K562 (cell line): ENCODE data around the gene ALDH3B2. TPM values are rescaled to one million over a fixed set of nuclear protein-coding genes. Genes with fewer than 3 reads are reported as not detected.

Experiments
- JUNB ChIP-seq: fragments of 450-650 bp; formaldehyde crosslinking; conservative IDR thresholded peaks from 2 replicates; pipeline ENCODE4 v1.4.0; 2020; ENCODE audit warnings: mild to moderate bottlenecking
- NR3C1 ChIP-seq: sonication (generic); formaldehyde crosslinking; IDR thresholded peaks from 2 replicates; pipeline ENCODE4 v1.8.1; 2022; ENCODE audit warnings: missing genetic modification reagents
- ZNF133 ChIP-seq: fragments of 250-450 bp; sonication (Bioruptor Pico); IDR thresholded peaks from 2 replicates; pipeline ENCODE4 v1.4.0; 2020; ENCODE audit warnings: mild to moderate bottlenecking
- ZNF282 ChIP-seq: sonication (generic); formaldehyde crosslinking; IDR thresholded peaks from 2 replicates; pipeline ENCODE4 v1.8.1; 2023; ENCODE audit warnings: missing genetic modification reagents
- polyA plus RNA-seq, 8 experiments: library from polyadenylated mRNA; depleted of rRNA in 4 of 8; stranded (reverse) in 5 of 8; unstranded in 3 of 8; fragments of >200 nt; fragmentation: Nextera tagmentation in 2 of 8; fragmentation: Illumina TruSeq in 1 of 8; extraction: Ambion mirVana in 2 of 8; extraction: Trizol in 1 of 8; gene quantifications; 2 replicates each; pipeline versions ENCODE4 v1.2.1 to v1.2.3, GENCODE V29; 2011 to 2014; ENCODE audit warnings: inconsistent platforms in 1 of 8, missing spikeins in 1 of 8
- total RNA-seq, 7 experiments: library from RNA; depleted of rRNA in 6 of 7; stranded (reverse); fragments of >200 nt in 6 of 7; fragmentation: Illumina TruSeq in 2 of 7; extraction: Trizol in 2 of 7; gene quantifications; 2 replicates each; pipeline versions ENCODE4 v1.2.1 to v1.2.3, GENCODE V29; 2011 to 2021; ENCODE audit warnings: low replicate concordance in 1 of 7
- TF ChIP-seq, protein P1 (sequence below): fragments of 450-650 bp; IDR thresholded peaks from 2 replicates; pipeline ENCODE4 v1.6.1; 2016; ENCODE audit warnings: borderline replicate concordance
- TF ChIP-seq, protein P2 (sequence below): fragments of 150-350 bp; IDR thresholded peaks from 2 replicates; pipeline ENCODE4 v1.6.1; 2014; ENCODE audit warnings: low read depth, mild to moderate bottlenecking, low read length, borderline replicate concordance

The ALDH3B2 gene
- total and polyA plus RNA-seq, 9 of the 15 experiments (the other 6 are each of a cell fraction or from before 2014, with no cell fraction given): not detected

DNA sequence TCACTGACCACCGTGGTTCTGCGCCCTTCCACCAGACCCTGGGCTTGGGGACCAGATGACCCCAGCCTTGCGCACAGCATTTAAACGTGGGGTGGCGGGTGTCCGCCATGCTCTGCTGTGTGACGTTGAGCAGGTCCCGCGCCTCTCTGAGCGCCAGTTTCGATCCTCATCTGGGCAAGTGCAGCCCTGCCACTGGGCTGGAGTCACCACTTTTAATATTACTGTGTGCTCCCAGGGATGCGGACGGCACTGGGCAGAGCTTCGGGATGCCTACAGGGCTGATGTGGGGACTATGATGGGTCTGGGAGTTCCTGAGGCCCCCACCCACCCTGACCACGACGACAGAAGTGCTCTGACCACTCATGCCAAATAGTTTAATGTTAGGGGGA, 43.5 kb downstream of the ALDH3B2 start (continued):
- TF ChIP-seq ZNF282 (CRISPR knock-in tag) (no peak), NR3C1 (CRISPR knock-in tag) (no peak), JUNB (CRISPR knock-in tag) (no peak), ZNF133 (no peak)
- TF ChIP-seq, protein P1, sequence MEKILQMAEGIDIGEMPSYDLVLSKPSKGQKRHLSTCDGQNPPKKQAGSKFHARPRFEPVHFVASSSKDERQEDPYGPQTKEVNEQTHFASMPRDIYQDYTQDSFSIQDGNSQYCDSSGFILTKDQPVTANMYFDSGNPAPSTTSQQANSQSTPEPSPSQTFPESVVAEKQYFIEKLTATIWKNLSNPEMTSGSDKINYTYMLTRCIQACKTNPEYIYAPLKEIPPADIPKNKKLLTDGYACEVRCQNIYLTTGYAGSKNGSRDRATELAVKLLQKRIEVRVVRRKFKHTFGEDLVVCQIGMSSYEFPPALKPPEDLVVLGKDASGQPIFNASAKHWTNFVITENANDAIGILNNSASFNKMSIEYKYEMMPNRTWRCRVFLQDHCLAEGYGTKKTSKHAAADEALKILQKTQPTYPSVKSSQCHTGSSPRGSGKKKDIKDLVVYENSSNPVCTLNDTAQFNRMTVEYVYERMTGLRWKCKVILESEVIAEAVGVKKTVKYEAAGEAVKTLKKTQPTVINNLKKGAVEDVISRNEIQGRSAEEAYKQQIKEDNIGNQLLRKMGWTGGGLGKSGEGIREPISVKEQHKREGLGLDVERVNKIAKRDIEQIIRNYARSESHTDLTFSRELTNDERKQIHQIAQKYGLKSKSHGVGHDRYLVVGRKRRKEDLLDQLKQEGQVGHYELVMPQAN: no peak
- TF ChIP-seq, protein P2, sequence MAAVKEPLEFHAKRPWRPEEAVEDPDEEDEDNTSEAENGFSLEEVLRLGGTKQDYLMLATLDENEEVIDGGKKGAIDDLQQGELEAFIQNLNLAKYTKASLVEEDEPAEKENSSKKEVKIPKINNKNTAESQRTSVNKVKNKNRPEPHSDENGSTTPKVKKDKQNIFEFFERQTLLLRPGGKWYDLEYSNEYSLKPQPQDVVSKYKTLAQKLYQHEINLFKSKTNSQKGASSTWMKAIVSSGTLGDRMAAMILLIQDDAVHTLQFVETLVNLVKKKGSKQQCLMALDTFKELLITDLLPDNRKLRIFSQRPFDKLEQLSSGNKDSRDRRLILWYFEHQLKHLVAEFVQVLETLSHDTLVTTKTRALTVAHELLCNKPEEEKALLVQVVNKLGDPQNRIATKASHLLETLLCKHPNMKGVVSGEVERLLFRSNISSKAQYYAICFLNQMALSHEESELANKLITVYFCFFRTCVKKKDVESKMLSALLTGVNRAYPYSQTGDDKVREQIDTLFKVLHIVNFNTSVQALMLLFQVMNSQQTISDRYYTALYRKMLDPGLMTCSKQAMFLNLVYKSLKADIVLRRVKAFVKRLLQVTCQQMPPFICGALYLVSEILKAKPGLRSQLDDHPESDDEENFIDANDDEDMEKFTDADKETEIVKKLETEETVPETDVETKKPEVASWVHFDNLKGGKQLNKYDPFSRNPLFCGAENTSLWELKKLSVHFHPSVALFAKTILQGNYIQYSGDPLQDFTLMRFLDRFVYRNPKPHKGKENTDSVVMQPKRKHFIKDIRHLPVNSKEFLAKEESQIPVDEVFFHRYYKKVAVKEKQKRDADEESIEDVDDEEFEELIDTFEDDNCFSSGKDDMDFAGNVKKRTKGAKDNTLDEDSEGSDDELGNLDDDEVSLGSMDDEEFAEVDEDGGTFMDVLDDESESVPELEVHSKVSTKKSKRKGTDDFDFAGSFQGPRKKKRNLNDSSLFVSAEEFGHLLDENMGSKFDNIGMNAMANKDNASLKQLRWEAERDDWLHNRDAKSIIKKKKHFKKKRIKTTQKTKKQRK: no peak
